Aorta (tissue), 5 donors: ENCODE data around the gene FTO. TPM values are rescaled to one million over a fixed set of nuclear protein-coding genes. Genes with fewer than 3 reads are reported as not detected.

Experiments used
- ATAC-seq: fragments of 200-7000 bp; cut with Tn5 transposase; one replicate; pipeline ENCODE4 v1.9.1; 2022; ENCODE audit warnings: moderate library complexity; ENCODE audit not compliant: low FRiP score
- DNase-seq, 2 donors: peaks; one replicate each; pipeline ENCODE4 v3.0.0-alpha.2; 2020
- H3K27ac ChIP-seq, 2 donors: one replicate each; pipeline ENCODE4 v1.5.1; 2013; ENCODE audit warnings: low read length in 2 of 2, mild to moderate bottlenecking in 2 of 2, moderate library complexity in 2 of 2, control low read depth in 1 of 2, inconsistent platforms in 1 of 2, low read depth in 1 of 2
- H3K27me3 ChIP-seq, 2 donors: one replicate each; pipeline ENCODE4 v1.6.1; 2013; ENCODE audit warnings: control low read depth in 1 of 2, low read length in 1 of 2, mild to moderate bottlenecking in 1 of 2, moderate library complexity in 1 of 2; ENCODE audit not compliant: insufficient read depth in 2 of 2, control insufficient read depth in 1 of 2
- H3K36me3 ChIP-seq, 2 donors: one replicate each; pipeline ENCODE4 v1.6.1; 2013; ENCODE audit warnings: control low read depth in 1 of 2, low read length in 1 of 2, mild to moderate bottlenecking in 1 of 2; ENCODE audit not compliant: insufficient read depth in 2 of 2, control insufficient read depth in 1 of 2
- H3K4me1 ChIP-seq, 2 donors: one replicate each; pipeline ENCODE4 v1.6.1; 2013; ENCODE audit warnings: low read length in 2 of 2, control low read depth in 1 of 2, mild to moderate bottlenecking in 1 of 2, moderate library complexity in 1 of 2; ENCODE audit not compliant: insufficient read depth in 2 of 2, control insufficient read depth in 1 of 2
- H3K4me3 ChIP-seq, 2 donors: one replicate each; pipeline ENCODE4 v1.5.1; 2013; ENCODE audit warnings: low read length in 2 of 2, control low read depth in 1 of 2, mild to moderate bottlenecking in 1 of 2
- H3K9me3 ChIP-seq: one replicate; pipeline ENCODE4 v1.6.1; 2013; ENCODE audit warnings: mild to moderate bottlenecking, low read length; ENCODE audit not compliant: control insufficient read depth
- WGBS, 2 donors: extraction: QIAGEN DNeasy Blood & Tissue Kit; methylation state at CpG; one replicate each; pipeline ENCODE4 v1.1.7; 2013; 5-methylcytosine and 5-hydroxymethylcytosine counted together
- intact Hi-C, 2 donors: fragments of 100-400 bp; cut with DNase I; formaldehyde crosslinking; loops; one replicate each; pipeline versions ENCODE4 v1.14.2 to v1.15.0; 2022
- long read RNA-seq, 2 donors: library from polyadenylated mRNA; unstranded; transcript quantifications; one replicate each; pipeline ENCODE4 v2.0.0, GENCODE V29; 2020 to 2021
- polyA plus RNA-seq, 2 donors: library from polyadenylated mRNA; stranded (reverse); fragments of 200-250 nt; gene quantifications; one replicate each; pipeline ENCODE4 v1.2.3, GENCODE V29; 2013
- total RNA-seq, 2 donors: library from RNA; stranded (reverse); fragmentation: NEBNext Ultra II Directional; extraction: Animal tissue kit (Norgen Biotek cat#: 25700); gene quantifications; one replicate each; pipeline ENCODE4 v1.2.1, GENCODE V29; 2021
- donor health status: healthy with polysubstance abuse.
- donor health status: Bipolar disorder and iron deficiency.
- donor health status: DM: no; HTN: no; CAD: no.
- donor health status: DM: no; HTN: no; CAD: no.
- donor health status: DM: yes; HTN: yes; CAD: no.

Gene FTO
- total RNA-seq (10 to 100 TPM; 84.5 to 97.7 TPM), polyA plus RNA-seq (10 to 100 TPM; 17.9 to 26.6 TPM)
- long read RNA-seq, donor 1, full-length matches to known transcripts: 15 of 47 reads
- long read RNA-seq, donor 1, partial matches to known transcripts: 1 of 47 reads
- long read RNA-seq, donor 1, other reads (novel, unspliced or antisense): 31 of 47 reads
- long read RNA-seq, donor 2, full-length matches to known transcripts: 7 of 49 reads
- long read RNA-seq, donor 2, partial matches to known transcripts: 3 of 49 reads
- long read RNA-seq, donor 2, other reads (novel, unspliced or antisense): 39 of 49 reads

- peak; percentile 100 for ATAC-seq
- Histone ChIP-seq H3K4me3 (peak within 1 kb of the TSS; percentile 50 to 66), H3K4me1 (peaks cover 0 to 5% of the 10 kb centered on the region in 2 donors), H3K9me3 (no peaks in the 10 kb centered on the region), H3K36me3 (no peaks in the 10 kb centered on the region), H3K27me3 (no peaks in the 10 kb centered on the region), H3K27ac (no peak within 1 kb of the TSS)
- intact Hi-C loops: loop anchor here in 1 of 2 donors (5.0 kb wide), 1 partner anchor 197 kb away; no protein-coding TSS in a partner anchor
- WGBS, 2 donors: 0 to 1% methylated on average over 57 of the region's 57 CpGs
- DNase-seq: peak; percentile 99
Measured at GRCh38 chr16:53703590-53704444, at the start of gene FTO, which contains the start of gene RPGRIP1L. Gene FTO (plus strand): TSS chr16:53704156. Gene RPGRIP1L (minus strand): TSS chr16:53703859. CDS start chr16:53700723, 3,136 bp downstream.

GRCh38 chr16:53654946-53655345 is 49.0 kb upstream of the FTO start:
- Histone ChIP-seq H3K9me3 (no peaks in the 10 kb centered on the region), H3K36me3 (no peaks in the 10 kb centered on the region), H3K27me3 (no peaks in the 10 kb centered on the region), H3K27ac (no peak overlapping the region), H3K4me3 (no peak overlapping the region), H3K4me1 (no peaks in the 10 kb centered on the region)
- WGBS, 2 donors: 98 to 99% methylated on average over 2 of the region's 2 CpGs
- intact Hi-C loops: no loop called here
- ATAC-seq (no peak), DNase-seq (no peak)

GRCh38 chr16:53662072-53662471 is 41.9 kb upstream of the FTO start:
- intact Hi-C loops: no loop called here
- Histone ChIP-seq H3K4me3 (no peak overlapping the region), H3K27ac (no peak overlapping the region), H3K36me3 (no peaks in the 10 kb centered on the region), H3K4me1 (no peaks in the 10 kb centered on the region), H3K9me3 (no peaks in the 10 kb centered on the region), H3K27me3 (no peaks in the 10 kb centered on the region)
- ATAC-seq: no peak
- WGBS, 2 donors: 90 to 96% methylated on average over 1 of the region's 1 CpG
- DNase-seq: no peak

DNA sequence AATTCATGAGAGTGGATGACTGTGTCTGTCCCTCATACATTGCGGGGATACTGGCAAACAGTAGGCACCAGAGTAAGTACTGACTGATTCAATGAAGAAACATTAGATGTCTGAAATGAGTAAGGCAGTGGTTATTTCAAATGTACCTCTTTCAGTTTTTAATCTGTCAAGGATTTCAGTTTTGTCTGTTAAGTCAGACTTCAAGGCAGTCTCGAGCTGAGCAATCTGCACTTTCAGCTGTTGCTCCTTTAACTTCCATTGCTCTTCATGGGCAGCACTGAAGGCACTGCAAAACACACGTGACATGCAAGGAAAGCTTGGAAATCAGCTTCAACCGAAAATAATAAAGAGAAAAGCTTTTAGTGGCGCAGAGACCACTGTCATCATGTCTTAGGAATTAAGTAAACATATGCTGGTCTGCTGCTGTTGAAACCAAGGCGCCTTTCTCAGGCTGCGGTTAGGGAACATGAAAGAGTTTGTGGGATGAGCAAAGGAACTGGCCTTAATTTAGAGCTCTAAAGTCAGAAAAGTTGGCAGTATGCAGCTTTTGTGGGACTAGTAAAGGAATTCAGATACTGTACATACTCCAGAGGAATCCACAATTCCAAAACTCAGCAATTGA is 39.1 kb upstream of the FTO start:
- intact Hi-C loops: no loop called here

DNA sequence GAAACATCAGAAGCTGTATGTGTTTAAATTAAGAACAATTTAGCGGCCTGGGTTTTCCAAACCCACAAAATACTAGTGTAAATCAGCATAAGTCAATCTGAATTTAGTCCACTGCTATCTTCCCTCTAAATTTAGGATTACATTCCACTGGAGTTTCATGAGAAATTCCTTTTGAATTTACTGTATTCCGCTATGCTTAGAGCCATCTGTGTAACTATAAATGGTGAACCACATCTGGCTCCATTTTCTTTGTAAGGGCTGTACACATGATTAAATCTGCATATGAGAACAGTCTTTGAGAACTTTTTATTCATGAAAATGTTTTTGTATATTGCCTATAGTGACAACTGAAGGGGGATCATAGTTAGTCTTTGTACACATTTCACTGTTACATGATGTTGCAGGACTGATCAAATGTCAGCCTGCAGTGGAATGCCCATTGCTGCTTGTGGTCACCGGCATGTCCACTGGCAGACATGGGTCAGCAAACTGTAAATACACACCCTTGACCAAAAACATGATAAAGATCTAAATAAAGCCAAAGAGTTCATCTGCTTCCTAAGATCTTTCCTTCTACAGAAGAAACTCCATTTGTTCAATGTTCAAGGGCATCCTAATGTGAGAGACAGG is 37.1 kb upstream of the FTO start:
- intact Hi-C loops: no loop called here
- DNase-seq (no peak), ATAC-seq (no peak)
- no peaks in the 10 kb centered on the region for H3K4me1 ChIP-seq
- H3K36me3 ChIP-seq: no peaks in the 10 kb centered on the region
- H3K27ac ChIP-seq: no peak overlapping the region
- H3K27me3 ChIP-seq: no peaks in the 10 kb centered on the region
- no peak overlapping the region for H3K4me3 ChIP-seq
- H3K9me3 ChIP-seq: no peaks in the 10 kb centered on the region
- 31 to 34% methylated on average over 3 of the region's 3 CpGs for WGBS, 2 donors

More for the DNA sequence above, 39.1 kb upstream of the FTO start:
- no peaks in the 10 kb centered on the region for H3K9me3 ChIP-seq
- H3K36me3 ChIP-seq: no peaks in the 10 kb centered on the region
- DNase-seq: peak in 1 of 2 donors; percentile 48
- WGBS, 2 donors: 4 to 8% methylated on average over 7 of the region's 7 CpGs
- H3K4me1 ChIP-seq: no peaks in the 10 kb centered on the region
- ATAC-seq: peak; percentile 56
- H3K27ac ChIP-seq: peak overlapping the region; percentile 43 to 63
- peak overlapping the region; percentile 31 to 90 for H3K4me3 ChIP-seq
- H3K27me3 ChIP-seq: no peaks in the 10 kb centered on the region

DNA sequence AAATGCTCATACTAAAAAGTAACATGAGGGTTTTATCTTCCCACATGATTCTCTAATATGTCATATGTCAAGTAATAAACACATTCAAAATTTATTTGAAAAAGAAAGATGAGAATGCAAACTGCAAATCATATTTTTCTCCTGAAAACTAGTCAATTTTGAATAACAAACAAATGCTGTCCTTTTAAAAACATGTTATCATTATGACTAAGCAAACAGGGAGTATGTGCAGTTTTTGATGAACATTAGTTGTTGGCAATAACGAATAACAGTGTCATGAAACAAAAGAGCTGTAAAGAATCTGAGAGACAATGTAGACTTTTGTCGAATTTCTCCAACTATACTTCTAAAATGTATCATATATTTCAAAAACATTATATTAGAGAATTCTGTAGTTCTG is 35.1 kb upstream of the FTO start:
- WGBS, 2 donors: 81% methylated on average over 2 of the region's 2 CpGs
- no peak for ATAC-seq

GRCh38 chr16:53672461-53672860 is 31.5 kb upstream of the FTO start:
- intact Hi-C loops: no loop called here
- ATAC-seq (no peak), DNase-seq (no peak)
- Histone ChIP-seq H3K9me3 (no peaks in the 10 kb centered on the region), H3K4me1 (no peaks in the 10 kb centered on the region), H3K27ac (no peak overlapping the region), H3K36me3 (no peaks in the 10 kb centered on the region), H3K4me3 (no peak overlapping the region), H3K27me3 (no peaks in the 10 kb centered on the region)

More for the DNA sequence above, 35.1 kb upstream of the FTO start:
- no peak overlapping the region for H3K4me3 ChIP-seq
- H3K36me3 ChIP-seq: no peaks in the 10 kb centered on the region
- no peaks in the 10 kb centered on the region for H3K9me3 ChIP-seq
- H3K27me3 ChIP-seq: no peaks in the 10 kb centered on the region
- intact Hi-C loops: no loop called here
- no peaks in the 10 kb centered on the region for H3K4me1 ChIP-seq
- H3K27ac ChIP-seq: no peak overlapping the region
- DNase-seq: no peak

DNA sequence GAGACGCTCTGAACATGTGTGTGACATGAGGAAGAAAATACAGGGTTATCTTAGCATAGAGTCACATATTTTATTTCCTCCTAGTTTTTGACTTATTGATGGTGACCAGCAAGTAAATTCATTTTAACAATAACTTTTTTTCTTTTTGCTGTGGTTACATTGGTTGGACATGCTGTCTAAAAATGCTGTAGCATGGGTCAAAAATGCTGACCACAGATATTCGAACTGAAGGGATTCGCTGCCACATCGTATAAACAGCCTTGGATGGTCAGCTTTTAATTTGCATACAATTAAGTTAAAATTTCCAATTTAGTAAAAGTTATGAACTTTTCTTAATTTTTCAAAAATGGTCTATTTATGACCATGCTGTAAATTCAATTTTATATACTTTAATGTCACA is 30.8 kb upstream of the FTO start:
- intact Hi-C loops: no loop called here
- DNase-seq: no peak
- no peak for ATAC-seq
- 95 to 98% methylated on average over 4 of the region's 4 CpGs for WGBS, 2 donors
- H3K27ac ChIP-seq: no peak overlapping the region
- no peaks in the 10 kb centered on the region for H3K9me3 ChIP-seq
- H3K27me3 ChIP-seq: no peaks in the 10 kb centered on the region
- no peaks in the 10 kb centered on the region for H3K4me1 ChIP-seq
- H3K36me3 ChIP-seq: no peaks in the 10 kb centered on the region
- no peak overlapping the region for H3K4me3 ChIP-seq
